A549 (cell line): Measurements from ENCODE around the gene HTR3D. TPM values are rescaled to one million over a fixed set of nuclear protein-coding genes. Genes with fewer than 3 reads are reported as not detected.
A peak's percentile ranks its signal among the peaks of the same experiment; 100 is the strongest.

Source experiments
- ATAC-seq, 2 experiments: fragments of 200-7000 bp in 1 of 2; fragments of >200 bp in 1 of 2; cut with Nextera tagmentation in 1 of 2; cut with Tn5 transposase in 1 of 2; 3 replicates each; pipeline versions ENCODE4 v1.8.0 to v1.9.1; 2018 to 2020; ENCODE audit warnings: mild to moderate bottlenecking in 1 of 2, moderate library complexity in 1 of 2
- CTCF ChIA-PET: fragments of 300-600 bp; sonication (Branson Sonifier 250); formaldehyde crosslinking; extraction: SDS; loops from one replicate; lab custom pipeline; 2021; ENCODE audit warnings: antibody characterized with exemption, inconsistent platforms; lab: Yijun Ruan, JAX
- POLR2A ChIA-PET: fragments of 350-600 bp; formaldehyde crosslinking; extraction: SDS; loops from one replicate; lab custom pipeline; 2021; ENCODE audit warnings: antibody characterized with exemption, inconsistent platforms; lab: Yijun Ruan, JAX
- DNase-seq, 2 experiments: peaks; one replicate each; pipeline versions ENCODE4 v3.0.0 to v3.0.0-alpha.2; 2011 to 2016; ENCODE audit warnings: low read depth in 1 of 2, low spot score in 1 of 2
- FAIRE-seq: peaks from 2 replicates; lab custom pipeline; 2011; peaks lifted over from hg19 to GRCh38; lab: Jason Lieb, UNC
- H3K27ac ChIP-seq, 2 experiments: fragments of >200 bp; sonication (Bioruptor Twin); formaldehyde crosslinking; 3 replicates each; pipeline ENCODE4 v1.5.1; 2016 to 2017
- H3K4me1 ChIP-seq: fragments of >200 bp; sonication (Bioruptor Twin); formaldehyde crosslinking; 3 replicates; pipeline ENCODE4 v1.6.1; 2016
- H3K4me2 ChIP-seq: fragments of >200 bp; sonication (Bioruptor Twin); formaldehyde crosslinking; 3 replicates; pipeline ENCODE4 v1.6.1; 2016
- H3K4me3 ChIP-seq: fragments of >200 bp; sonication (Bioruptor Twin); formaldehyde crosslinking; 3 replicates; pipeline ENCODE4 v1.5.1; 2016
- H3K9me3 ChIP-seq: fragments of >200 bp; sonication (Bioruptor Twin); formaldehyde crosslinking; 3 replicates; pipeline ENCODE4 v1.6.1; 2016
- BHLHE40 ChIP-seq: IDR thresholded peaks from 2 replicates; pipeline ENCODE4 v1.6.1; 2012; ENCODE audit warnings: low read depth, low read length, inconsistent platforms
- CBX2 ChIP-seq: fragments of 200-600 bp; sonication (generic); IDR thresholded peaks from 2 replicates; pipeline ENCODE4 v1.6.1; 2016; ENCODE audit warnings: low read depth, mild to moderate bottlenecking, borderline replicate concordance
- CHD2 ChIP-seq: fragments of 150-350 bp; IDR thresholded peaks from 2 replicates; pipeline ENCODE4 v1.6.1; 2014; ENCODE audit warnings: low read length; ENCODE audit not compliant: partially characterized antibody
- FOSB ChIP-seq: fragments of 250-450 bp; sonication (Bioruptor Pico); IDR thresholded peaks from 2 replicates; pipeline ENCODE4 v1.5.0; 2020; ENCODE audit warnings: mild to moderate bottlenecking, moderate library complexity
- FOSL2 ChIP-seq, 2 experiments: fragments of 450-650 bp in 1 of 2; fragments of >200 bp in 1 of 2; sonication (Bioruptor Twin) in 1 of 2; formaldehyde crosslinking; IDR thresholded peaks; 2 replicates each; pipeline versions ENCODE4 v1.5.0 to v1.6.1; 2016 to 2020; ENCODE audit warnings: mild to moderate bottlenecking in 1 of 2, moderate library complexity in 1 of 2
- FOXS1 ChIP-seq: fragments of 250-450 bp; sonication (Bioruptor Pico); IDR thresholded peaks from 2 replicates; pipeline ENCODE4 v1.5.0; 2020; ENCODE audit warnings: mild to moderate bottlenecking, moderate library complexity
- HDAC2 ChIP-seq: fragments of 200-600 bp; sonication (generic); IDR thresholded peaks from 2 replicates; pipeline ENCODE4 v1.6.1; 2016
- HOXB5 ChIP-seq: fragments of 250-450 bp; sonication (Bioruptor Pico); IDR thresholded peaks from 2 replicates; pipeline ENCODE4 v1.5.0; 2020; ENCODE audit warnings: mild to moderate bottlenecking, moderate library complexity
- JUNB ChIP-seq: fragments of >200 bp; sonication (Bioruptor Twin); formaldehyde crosslinking; IDR thresholded peaks from 2 replicates; pipeline ENCODE4 v1.6.1; 2016
- KDM1A ChIP-seq: fragments of 200-600 bp; sonication (generic); IDR thresholded peaks from 2 replicates; pipeline ENCODE4 v1.6.1; 2016; ENCODE audit warnings: low read depth, mild to moderate bottlenecking
- MAFK ChIP-seq: fragments of 450-650 bp; IDR thresholded peaks from 2 replicates; pipeline ENCODE4 v1.6.1; 2014; ENCODE audit not compliant: partially characterized antibody
- MAZ ChIP-seq: fragments of 150-350 bp; IDR thresholded peaks from 2 replicates; pipeline ENCODE4 v1.6.1; 2014; ENCODE audit warnings: antibody characterized with exemption, low read depth, low read length, borderline replicate concordance
- MYC ChIP-seq: IDR thresholded peaks from 2 replicates; pipeline ENCODE4 v1.6.1; 2012; ENCODE audit warnings: mild to moderate bottlenecking, inconsistent platforms, low read length, improper control_type of control experiment, borderline replicate concordance
- NFE2L2 ChIP-seq: fragments of 150-350 bp; conservative IDR thresholded peaks from 2 replicates; pipeline ENCODE4 v1.6.1; 2014; ENCODE audit warnings: low read length
- NPAS2 ChIP-seq: fragments of 250-450 bp; sonication (Bioruptor Pico); IDR thresholded peaks from 2 replicates; pipeline ENCODE4 v1.8.0; 2022; ENCODE audit warnings: mild to moderate bottlenecking, moderate library complexity, borderline replicate concordance
- NR3C1 ChIP-seq: fragments of >200 bp; sonication (Bioruptor Twin); formaldehyde crosslinking; IDR thresholded peaks from 3 replicates; pipeline ENCODE4 v1.6.1; 2017
- PHF8 ChIP-seq: fragments of 200-600 bp; sonication (generic); IDR thresholded peaks from 2 replicates; pipeline ENCODE4 v1.6.1; 2016; ENCODE audit warnings: low read depth, mild to moderate bottlenecking, antibody characterized with exemption, moderate library complexity, borderline replicate concordance
- POLR2A ChIP-seq: IDR thresholded peaks from 2 replicates; pipeline ENCODE4 v1.6.1; 2012; ENCODE audit warnings: mild to moderate bottlenecking, low read length
- POLR2AphosphoS2 ChIP-seq: conservative IDR thresholded peaks from 2 replicates; pipeline ENCODE4 v1.6.1; 2012; ENCODE audit warnings: low read length, improper control_type of control experiment, inconsistent platforms
- RARB ChIP-seq: fragments of 250-450 bp; sonication (Bioruptor Pico); IDR thresholded peaks from 2 replicates; pipeline ENCODE4 v1.8.0; 2021; ENCODE audit warnings: mild to moderate bottlenecking, moderate library complexity
- RFX5 ChIP-seq: fragments of 450-650 bp; IDR thresholded peaks from 2 replicates; pipeline ENCODE4 v1.7.1; 2014; ENCODE audit warnings: antibody characterized with exemption, mild to moderate bottlenecking, moderate library complexity
- RNF2 ChIP-seq: fragments of 200-600 bp; sonication (generic); IDR thresholded peaks from 2 replicates; pipeline ENCODE4 v1.6.1; 2016; ENCODE audit warnings: low read depth, mild to moderate bottlenecking, antibody characterized with exemption, moderate library complexity, borderline replicate concordance
- SMC3 ChIP-seq: fragments of >200 bp; sonication (Bioruptor Twin); formaldehyde crosslinking; IDR thresholded peaks from 3 replicates; pipeline ENCODE4 v1.6.1; 2018; ENCODE audit warnings: inconsistent platforms
- SREBF2 ChIP-seq: fragments of 450-650 bp; IDR thresholded peaks from 2 replicates; pipeline ENCODE4 v1.6.1; 2014; ENCODE audit warnings: mild to moderate bottlenecking, moderate library complexity
- TP53 ChIP-seq: fragments of 250-450 bp; sonication (Bioruptor Pico); IDR thresholded peaks from 2 replicates; pipeline ENCODE4 v1.5.0; 2021; ENCODE audit warnings: mild to moderate bottlenecking, moderate library complexity
- ZC3H11A ChIP-seq: fragments of 450-650 bp; IDR thresholded peaks from 2 replicates; pipeline ENCODE4 v1.6.1; 2014; ENCODE audit warnings: antibody characterized with exemption, mild to moderate bottlenecking
- ZSCAN20 ChIP-seq: fragments of 250-450 bp; sonication (Bioruptor Pico); IDR thresholded peaks from 2 replicates; pipeline ENCODE4 v1.8.0; 2022; ENCODE audit warnings: mild to moderate bottlenecking, moderate library complexity
- WGBS: methylation state at CpG from one replicate; pipeline ENCODE4 v1.1.6; 2017; ENCODE audit errors: missing lambda C conversion rate; 5-methylcytosine and 5-hydroxymethylcytosine counted together
- polyA plus RNA-seq, 4 experiments: library from polyadenylated mRNA; depleted of rRNA in 3 of 4; stranded (reverse); fragments of >200 nt; fragmentation: RNase III in 1 of 4; extraction: RNeasy Plus Mini Kit Qiagen cat#74134 plus additional on column Dnase treatment in 1 of 4; gene quantifications; 2 replicates in 3 of 4; 3 replicates in 1 of 4; pipeline ENCODE4 v1.2.3, GENCODE V29; 2011 to 2017
- TF ChIP-seq, protein P1 (sequence below): fragments of >200 bp; sonication (Bioruptor Twin); formaldehyde crosslinking; IDR thresholded peaks from 2 replicates; pipeline ENCODE4 v1.6.1; 2016
- TF ChIP-seq, protein P2 (sequence below): IDR thresholded peaks from 2 replicates; pipeline ENCODE4 v1.6.1; 2012
- TF ChIP-seq, protein P3 (sequence below): fragments of 250-450 bp; sonication (Bioruptor Pico); IDR thresholded peaks from 2 replicates; pipeline ENCODE4 v1.5.0; 2020; ENCODE audit warnings: low read depth, mild to moderate bottlenecking, moderate library complexity
- TF ChIP-seq, protein P4 (sequence below): fragments of >200 bp; sonication (Bioruptor Twin); formaldehyde crosslinking; IDR thresholded peaks from 3 replicates; pipeline ENCODE4 v1.5.1; 2016

The HTR3D gene
- polyA plus RNA-seq, 2 of the 4 experiments (the other 2 are of a cell fraction), result not detected

DNA sequence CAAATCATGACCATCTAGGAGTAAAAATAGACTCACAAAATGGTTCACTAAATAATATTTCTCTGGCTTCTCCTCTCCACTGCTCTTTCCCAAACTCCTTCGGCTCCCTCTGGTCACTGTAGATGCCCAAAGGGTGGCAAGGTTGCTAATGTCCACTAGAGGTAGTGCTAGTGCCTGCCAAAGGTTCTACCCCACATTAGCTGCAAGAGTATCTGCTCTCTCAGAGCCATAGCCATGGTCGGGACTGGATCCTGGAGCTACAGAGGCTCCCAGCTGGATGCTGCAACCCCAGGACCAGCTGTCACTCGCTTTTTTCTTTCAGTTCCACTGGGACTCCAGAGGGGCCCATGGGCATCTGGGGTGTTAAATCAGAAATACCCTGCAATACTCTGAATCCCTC lies 8.5 kb downstream of the HTR3D start (continued):
- TF ChIP-seq FOSL2 (IDR thresholded peaks at IDR 0.05) (no peak), FOSL2 (CRISPR knock-in tag; IDR thresholded peaks at IDR 0.05) (no peak), JUNB (no peak), BHLHE40 (no peak), POLR2AphosphoS2 (no peak), KDM1A (no peak), MYC (no peak), RARB (no peak), SMC3 (peak; percentile 35; the same call in 1 of the 3 replicates)
- TF ChIP-seq, protein P1, sequence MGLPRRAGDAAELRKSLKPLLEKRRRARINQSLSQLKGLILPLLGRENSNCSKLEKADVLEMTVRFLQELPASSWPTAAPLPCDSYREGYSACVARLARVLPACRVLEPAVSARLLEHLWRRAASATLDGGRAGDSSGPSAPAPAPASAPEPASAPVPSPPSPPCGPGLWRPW, result no peak
- TF ChIP-seq, protein P2, sequence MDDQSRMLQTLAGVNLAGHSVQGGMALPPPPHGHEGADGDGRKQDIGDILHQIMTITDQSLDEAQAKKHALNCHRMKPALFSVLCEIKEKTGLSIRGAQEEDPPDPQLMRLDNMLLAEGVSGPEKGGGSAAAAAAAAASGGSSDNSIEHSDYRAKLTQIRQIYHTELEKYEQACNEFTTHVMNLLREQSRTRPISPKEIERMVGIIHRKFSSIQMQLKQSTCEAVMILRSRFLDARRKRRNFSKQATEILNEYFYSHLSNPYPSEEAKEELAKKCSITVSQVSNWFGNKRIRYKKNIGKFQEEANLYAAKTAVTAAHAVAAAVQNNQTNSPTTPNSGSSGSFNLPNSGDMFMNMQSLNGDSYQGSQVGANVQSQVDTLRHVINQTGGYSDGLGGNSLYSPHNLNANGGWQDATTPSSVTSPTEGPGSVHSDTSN, result no peak

DNA sequence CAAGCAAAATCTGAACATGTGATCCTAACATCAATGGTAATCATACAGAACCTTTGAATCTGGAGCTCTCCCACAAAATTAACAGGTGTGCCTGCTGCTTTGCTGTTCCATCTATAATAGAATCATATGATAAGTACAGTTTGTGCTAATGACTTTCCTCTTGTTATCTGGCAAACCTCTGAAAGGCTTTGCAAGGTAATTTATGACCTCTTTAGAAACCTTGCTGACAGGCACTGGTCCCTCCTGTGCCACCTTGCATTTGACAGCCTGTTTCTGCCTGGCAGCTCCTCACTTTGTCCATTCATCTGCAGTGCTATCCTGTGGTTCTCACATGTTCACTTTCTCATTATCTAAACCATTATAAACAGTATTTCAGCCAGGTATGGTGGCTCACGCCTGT lies 11.1 kb downstream of the HTR3D start:
- POLR2A ChIA-PET, result interaction anchor here (0.7 kb wide), 1 partner anchor 25 kb away, joined by 6 read pairs; no protein-coding TSS in a partner anchor
- H3K4me3 ChIP-seq, result no peak overlapping the region
- DNase-seq (no peak), ATAC-seq (no peak), FAIRE-seq (no peak)
- H3K4me2 ChIP-seq, result no peak overlapping the region
- 55% methylated on average over 1 of the region's 1 CpG for WGBS
- no peaks in the 10 kb centered on the region for H3K4me1 ChIP-seq
- TF ChIP-seq CBX2, result no peak
- no peak for TF ChIP-seq FOXS1 (CRISPR knock-in tag)
- TF ChIP-seq, all 56 proteins: peak for 0
- Histone ChIP-seq H3K9me3 (no peaks in the 10 kb centered on the region), H3K27ac (no peak overlapping the region)
- CTCF ChIA-PET, result interaction anchor here (1.0 kb wide), 1 partner anchor 33 kb away, joined by 3 read pairs; no protein-coding TSS in a partner anchor

DNA sequence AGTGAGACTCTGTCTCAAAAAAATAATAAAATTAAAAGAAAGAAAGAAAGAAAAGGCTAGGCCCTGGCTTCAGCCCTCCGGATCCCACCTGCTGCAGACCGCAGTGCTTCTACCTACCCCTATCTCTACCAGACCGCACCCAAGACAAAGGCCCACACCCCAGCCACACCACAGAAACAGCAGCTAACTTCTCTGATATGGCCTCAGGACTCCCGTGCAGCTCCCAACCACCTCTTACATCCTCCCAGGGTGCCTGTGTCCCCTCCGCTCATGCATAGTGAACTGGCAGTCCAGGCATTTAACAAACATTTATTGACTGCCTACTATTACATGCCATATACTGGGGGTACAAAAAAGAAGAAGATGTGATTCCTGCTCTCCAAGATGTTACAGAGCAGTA lies 14.5 kb downstream of the HTR3D start:
- POLR2A ChIA-PET, result no interaction called here
- DNase-seq, result no peak
- 90% methylated on average over 5 of the region's 5 CpGs for WGBS
- no peak overlapping the region for H3K27ac ChIP-seq
- CTCF ChIA-PET, result no interaction called here
- no peaks in the 10 kb centered on the region for H3K9me3 ChIP-seq
- ATAC-seq, result no peak
- TF ChIP-seq MAFK (no peak), FOSB (CRISPR knock-in tag) (no peak), HOXB5 (CRISPR knock-in tag) (no peak), PHF8 (no peak), RNF2 (no peak)
- TF ChIP-seq, protein P3, sequence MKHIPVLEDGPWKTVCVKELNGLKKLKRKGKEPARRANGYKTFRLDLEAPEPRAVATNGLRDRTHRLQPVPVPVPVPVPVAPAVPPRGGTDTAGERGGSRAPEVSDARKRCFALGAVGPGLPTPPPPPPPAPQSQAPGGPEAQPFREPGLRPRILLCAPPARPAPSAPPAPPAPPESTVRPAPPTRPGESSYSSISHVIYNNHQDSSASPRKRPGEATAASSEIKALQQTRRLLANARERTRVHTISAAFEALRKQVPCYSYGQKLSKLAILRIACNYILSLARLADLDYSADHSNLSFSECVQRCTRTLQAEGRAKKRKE (CRISPR knock-in tag), result no peak
- no peak overlapping the region for H3K4me2 ChIP-seq
- no peak for FAIRE-seq
- no peak overlapping the region for H3K4me3 ChIP-seq
- H3K4me1 ChIP-seq, result no peaks in the 10 kb centered on the region

DNA sequence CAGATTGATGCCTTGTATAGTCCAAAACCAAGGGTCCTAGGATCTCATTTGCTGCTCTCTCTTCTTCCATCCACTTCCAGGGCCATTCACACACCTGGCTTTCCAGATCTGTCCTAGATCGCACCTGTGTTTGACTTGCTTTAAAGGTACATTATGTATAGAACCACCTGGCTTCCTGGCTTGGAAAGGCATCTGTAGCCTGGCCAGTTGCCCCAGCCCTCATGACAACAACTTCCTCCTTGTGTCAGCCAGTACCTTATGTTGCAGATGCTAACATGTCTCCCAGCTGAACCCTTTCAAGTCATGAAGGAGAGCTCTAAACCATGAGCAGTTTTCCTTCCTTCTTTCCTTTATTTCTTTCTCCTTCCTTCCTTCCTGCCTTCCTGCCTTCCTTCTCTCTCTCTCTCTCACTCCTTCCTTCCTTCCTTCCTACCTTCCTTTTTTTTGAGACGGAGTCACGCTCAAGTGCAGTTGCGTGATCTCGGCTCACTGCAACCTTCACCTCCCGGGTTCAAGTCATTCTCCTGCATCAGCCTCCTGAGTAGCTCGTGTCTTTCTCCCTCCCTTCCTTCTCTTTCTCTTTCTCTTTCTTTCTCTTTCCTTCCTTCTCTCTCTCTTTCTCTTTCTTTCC lies 18.8 kb downstream of the HTR3D start:
- H3K4me3 ChIP-seq, result no peak overlapping the region
- no peak for ATAC-seq
- CTCF ChIA-PET, result no interaction called here
- TF ChIP-seq MAZ, result no peak
- no peak for TF ChIP-seq NFE2L2
- TF ChIP-seq RARB, result no peak
- TF ChIP-seq NPAS2 (CRISPR knock-in tag), result no peak
- TF ChIP-seq HDAC2, result no peak
- TF ChIP-seq ZSCAN20, result no peak
- no peak for TF ChIP-seq ZC3H11A
- no peak for TF ChIP-seq PHF8
- TF ChIP-seq NR3C1, result no peak
- TF ChIP-seq SREBF2, result no peak
- TF ChIP-seq, protein P4, sequence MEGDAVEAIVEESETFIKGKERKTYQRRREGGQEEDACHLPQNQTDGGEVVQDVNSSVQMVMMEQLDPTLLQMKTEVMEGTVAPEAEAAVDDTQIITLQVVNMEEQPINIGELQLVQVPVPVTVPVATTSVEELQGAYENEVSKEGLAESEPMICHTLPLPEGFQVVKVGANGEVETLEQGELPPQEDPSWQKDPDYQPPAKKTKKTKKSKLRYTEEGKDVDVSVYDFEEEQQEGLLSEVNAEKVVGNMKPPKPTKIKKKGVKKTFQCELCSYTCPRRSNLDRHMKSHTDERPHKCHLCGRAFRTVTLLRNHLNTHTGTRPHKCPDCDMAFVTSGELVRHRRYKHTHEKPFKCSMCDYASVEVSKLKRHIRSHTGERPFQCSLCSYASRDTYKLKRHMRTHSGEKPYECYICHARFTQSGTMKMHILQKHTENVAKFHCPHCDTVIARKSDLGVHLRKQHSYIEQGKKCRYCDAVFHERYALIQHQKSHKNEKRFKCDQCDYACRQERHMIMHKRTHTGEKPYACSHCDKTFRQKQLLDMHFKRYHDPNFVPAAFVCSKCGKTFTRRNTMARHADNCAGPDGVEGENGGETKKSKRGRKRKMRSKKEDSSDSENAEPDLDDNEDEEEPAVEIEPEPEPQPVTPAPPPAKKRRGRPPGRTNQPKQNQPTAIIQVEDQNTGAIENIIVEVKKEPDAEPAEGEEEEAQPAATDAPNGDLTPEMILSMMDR, result no peak
- TF ChIP-seq TP53, result no peak
- TF ChIP-seq, protein P1, result no peak
- no peak for TF ChIP-seq POLR2A
- no peak for TF ChIP-seq RFX5
- TF ChIP-seq CHD2, result no peak
- no peak for TF ChIP-seq FOSL2 (IDR thresholded peaks at IDR 0.05)
- TF ChIP-seq FOSL2 (CRISPR knock-in tag; IDR thresholded peaks at IDR 0.05), result no peak
- no peak overlapping the region for H3K4me2 ChIP-seq
- POLR2A ChIA-PET, result no interaction called here
- no peaks in the 10 kb centered on the region for H3K4me1 ChIP-seq
- H3K27ac ChIP-seq, result no peak overlapping the region
- no peak for FAIRE-seq
- no peak for DNase-seq
- no peaks in the 10 kb centered on the region for H3K9me3 ChIP-seq
- WGBS, result 57% methylated on average over 7 of the region's 7 CpGs
